ENCODE results near the gene ATP2A2. TPM values are rescaled to one million over a fixed set of nuclear protein-coding genes. Genes with fewer than 3 reads are reported as not detected.

The ATP2A2 gene
- total and polyA plus RNA-seq, 2 experiments from 2014 or later: 47.2 to 225 TPM

DNA sequence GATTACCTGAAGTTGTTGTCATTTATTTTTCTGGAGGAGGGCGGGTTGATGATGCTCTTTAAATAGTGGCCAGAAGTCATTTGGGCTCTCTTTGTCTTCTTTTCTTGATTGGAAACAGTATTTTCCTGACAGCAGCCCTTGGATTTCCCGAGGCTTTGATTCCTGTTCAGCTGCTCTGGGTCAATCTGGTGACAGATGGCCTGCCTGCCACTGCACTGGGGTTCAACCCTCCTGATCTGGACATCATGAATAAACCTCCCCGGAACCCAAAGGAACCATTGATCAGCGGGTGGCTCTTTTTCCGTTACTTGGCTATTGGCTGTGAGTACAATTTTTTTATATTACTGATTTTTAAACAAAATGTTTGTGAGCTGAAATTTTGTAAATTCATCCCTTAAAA is 62.1 kb downstream of the ATP2A2 start (continued):
- TF ChIP-seq, protein P1, sequence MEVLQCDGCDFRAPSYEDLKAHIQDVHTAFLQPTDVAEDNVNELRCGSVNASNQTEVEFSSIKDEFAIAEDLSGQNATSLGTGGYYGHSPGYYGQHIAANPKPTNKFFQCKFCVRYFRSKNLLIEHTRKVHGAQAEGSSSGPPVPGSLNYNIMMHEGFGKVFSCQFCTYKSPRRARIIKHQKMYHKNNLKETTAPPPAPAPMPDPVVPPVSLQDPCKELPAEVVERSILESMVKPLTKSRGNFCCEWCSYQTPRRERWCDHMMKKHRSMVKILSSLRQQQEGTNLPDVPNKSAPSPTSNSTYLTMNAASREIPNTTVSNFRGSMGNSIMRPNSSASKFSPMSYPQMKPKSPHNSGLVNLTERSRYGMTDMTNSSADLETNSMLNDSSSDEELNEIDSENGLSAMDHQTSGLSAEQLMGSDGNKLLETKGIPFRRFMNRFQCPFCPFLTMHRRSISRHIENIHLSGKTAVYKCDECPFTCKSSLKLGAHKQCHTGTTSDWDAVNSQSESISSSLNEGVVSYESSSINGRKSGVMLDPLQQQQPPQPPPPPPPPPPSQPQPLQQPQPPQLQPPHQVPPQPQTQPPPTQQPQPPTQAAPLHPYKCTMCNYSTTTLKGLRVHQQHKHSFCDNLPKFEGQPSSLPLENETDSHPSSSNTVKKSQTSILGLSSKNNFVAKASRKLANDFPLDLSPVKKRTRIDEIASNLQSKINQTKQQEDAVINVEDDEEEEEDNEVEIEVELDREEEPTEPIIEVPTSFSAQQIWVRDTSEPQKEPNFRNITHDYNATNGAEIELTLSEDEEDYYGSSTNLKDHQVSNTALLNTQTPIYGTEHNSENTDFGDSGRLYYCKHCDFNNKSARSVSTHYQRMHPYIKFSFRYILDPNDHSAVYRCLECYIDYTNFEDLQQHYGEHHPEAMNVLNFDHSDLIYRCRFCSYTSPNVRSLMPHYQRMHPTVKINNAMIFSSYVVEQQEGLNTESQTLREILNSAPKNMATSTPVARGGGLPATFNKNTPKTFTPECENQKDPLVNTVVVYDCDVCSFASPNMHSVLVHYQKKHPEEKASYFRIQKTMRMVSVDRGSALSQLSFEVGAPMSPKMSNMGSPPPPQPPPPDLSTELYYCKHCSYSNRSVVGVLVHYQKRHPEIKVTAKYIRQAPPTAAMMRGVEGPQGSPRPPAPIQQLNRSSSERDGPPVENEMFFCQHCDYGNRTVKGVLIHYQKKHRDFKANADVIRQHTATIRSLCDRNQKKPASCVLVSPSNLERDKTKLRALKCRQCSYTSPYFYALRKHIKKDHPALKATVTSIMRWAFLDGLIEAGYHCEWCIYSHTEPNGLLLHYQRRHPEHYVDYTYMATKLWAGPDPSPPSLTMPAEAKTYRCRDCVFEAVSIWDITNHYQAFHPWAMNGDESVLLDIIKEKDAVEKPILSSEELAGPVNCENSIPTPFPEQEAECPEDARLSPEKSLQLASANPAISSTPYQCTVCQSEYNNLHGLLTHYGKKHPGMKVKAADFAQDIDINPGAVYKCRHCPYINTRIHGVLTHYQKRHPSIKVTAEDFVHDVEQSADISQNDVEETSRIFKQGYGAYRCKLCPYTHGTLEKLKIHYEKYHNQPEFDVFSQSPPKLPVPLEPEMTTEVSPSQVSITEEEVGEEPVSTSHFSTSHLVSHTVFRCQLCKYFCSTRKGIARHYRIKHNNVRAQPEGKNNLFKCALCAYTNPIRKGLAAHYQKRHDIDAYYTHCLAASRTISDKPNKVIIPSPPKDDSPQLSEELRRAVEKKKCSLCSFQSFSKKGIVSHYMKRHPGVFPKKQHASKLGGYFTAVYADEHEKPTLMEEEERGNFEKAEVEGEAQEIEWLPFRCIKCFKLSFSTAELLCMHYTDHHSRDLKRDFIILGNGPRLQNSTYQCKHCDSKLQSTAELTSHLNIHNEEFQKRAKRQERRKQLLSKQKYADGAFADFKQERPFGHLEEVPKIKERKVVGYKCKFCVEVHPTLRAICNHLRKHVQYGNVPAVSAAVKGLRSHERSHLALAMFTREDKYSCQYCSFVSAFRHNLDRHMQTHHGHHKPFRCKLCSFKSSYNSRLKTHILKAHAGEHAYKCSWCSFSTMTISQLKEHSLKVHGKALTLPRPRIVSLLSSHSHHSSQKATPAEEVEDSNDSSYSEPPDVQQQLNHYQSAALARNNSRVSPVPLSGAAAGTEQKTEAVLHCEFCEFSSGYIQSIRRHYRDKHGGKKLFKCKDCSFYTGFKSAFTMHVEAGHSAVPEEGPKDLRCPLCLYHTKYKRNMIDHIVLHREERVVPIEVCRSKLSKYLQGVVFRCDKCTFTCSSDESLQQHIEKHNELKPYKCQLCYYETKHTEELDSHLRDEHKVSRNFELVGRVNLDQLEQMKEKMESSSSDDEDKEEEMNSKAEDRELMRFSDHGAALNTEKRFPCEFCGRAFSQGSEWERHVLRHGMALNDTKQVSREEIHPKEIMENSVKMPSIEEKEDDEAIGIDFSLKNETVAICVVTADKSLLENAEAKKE (CRISPR knock-in tag; IDR thresholded peaks at IDR 0.05): no peak
- TF ChIP-seq ZNF331 (CRISPR knock-in tag; IDR thresholded peaks at IDR 0.05; ENCODE audit: low read depth) (no peak), STAT1 (IDR thresholded peaks at IDR 0.05; ENCODE audit: unreplicated experiment) (no peak)

DNA sequence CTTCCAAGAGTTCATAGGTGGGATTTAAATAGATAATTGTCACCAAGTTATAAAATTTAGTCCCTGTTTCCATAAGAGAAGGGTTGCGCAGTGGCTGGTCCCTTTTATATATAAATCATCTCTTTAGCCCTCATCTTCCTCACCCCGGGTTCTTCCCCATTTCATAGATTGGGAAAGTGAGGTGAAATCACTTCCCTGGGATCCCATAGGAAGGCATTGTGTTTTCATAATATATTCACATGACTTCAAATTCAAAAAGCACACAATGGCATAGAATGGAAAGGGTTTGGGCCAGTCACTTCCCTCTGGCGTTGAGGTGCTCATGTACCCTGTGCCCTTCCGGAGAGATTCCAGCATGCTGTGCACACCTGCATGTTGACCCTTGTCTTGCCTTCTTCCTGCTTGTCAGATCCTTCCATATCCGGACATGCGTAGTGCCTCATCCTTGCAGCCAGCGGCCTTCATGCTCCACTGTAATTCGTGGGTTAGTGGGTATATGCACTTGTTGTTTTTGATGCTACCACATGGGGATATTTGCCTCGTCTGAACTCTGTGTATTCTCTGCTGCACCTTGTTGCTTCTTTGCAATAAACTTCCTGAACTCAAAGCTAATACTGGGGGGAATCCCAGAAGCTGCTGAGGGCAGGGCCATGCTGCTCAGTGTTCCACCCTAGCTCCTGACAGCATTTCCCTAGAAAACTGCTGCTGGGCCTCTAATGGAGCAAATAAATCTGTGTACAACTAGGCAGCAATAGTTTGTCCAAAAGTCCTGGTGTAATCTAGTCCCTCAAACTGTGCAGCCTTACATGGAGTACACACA is 62.9 kb downstream of the ATP2A2 start:
- Mint-ChIP-seq H3K27ac (no peak overlapping the region), H3K4me3 (no peak overlapping the region), H3K36me3 (ENCODE audit: low read depth) (peaks cover 97% of the 10 kb centered on the region), H3K27me3 (ENCODE audit: insufficient read depth, low read depth, poor library complexity) (peaks cover 2% of the 10 kb centered on the region), H3K9me3 (no peaks in the 10 kb centered on the region), H3K4me1 (peaks cover 1% of the 10 kb centered on the region; the same call in 1 of the 3 replicates)
- H3K9me2 ChIP-seq (ENCODE audit: insufficient read depth): no peaks in the 10 kb centered on the region
- H3K79me2 ChIP-seq (replicated peaks; ENCODE audit: insufficient read depth): no peaks in the 10 kb centered on the region
- H3K27me3 ChIP-seq (ENCODE audit: insufficient read depth): no peaks in the 10 kb centered on the region
- H3K36me3 ChIP-seq (ENCODE audit: insufficient read depth): peaks cover 88% of the 10 kb centered on the region
- no peak overlapping the region for H3K27ac ChIP-seq (ENCODE audit: low read depth)
- DNase-seq (ENCODE audit: low spot score) (no peak), ATAC-seq (no peak)
- H3K4me3 ChIP-seq: no peak overlapping the region
- H2AFZ ChIP-seq: no peak overlapping the region
- H3F3A ChIP-seq (replicated peaks; ENCODE audit: low read depth): peaks cover 14% of the 10 kb centered on the region; the same call in 1 of the 2 replicates
- peaks cover 35% of the 10 kb centered on the region for H4K20me1 ChIP-seq (replicated peaks; ENCODE audit: insufficient read depth)
- no peak overlapping the region for H3K4me2 ChIP-seq
- no peaks in the 10 kb centered on the region for H3K4me1 ChIP-seq (ENCODE audit: insufficient read depth)
- TF ChIP-seq, protein P2, sequence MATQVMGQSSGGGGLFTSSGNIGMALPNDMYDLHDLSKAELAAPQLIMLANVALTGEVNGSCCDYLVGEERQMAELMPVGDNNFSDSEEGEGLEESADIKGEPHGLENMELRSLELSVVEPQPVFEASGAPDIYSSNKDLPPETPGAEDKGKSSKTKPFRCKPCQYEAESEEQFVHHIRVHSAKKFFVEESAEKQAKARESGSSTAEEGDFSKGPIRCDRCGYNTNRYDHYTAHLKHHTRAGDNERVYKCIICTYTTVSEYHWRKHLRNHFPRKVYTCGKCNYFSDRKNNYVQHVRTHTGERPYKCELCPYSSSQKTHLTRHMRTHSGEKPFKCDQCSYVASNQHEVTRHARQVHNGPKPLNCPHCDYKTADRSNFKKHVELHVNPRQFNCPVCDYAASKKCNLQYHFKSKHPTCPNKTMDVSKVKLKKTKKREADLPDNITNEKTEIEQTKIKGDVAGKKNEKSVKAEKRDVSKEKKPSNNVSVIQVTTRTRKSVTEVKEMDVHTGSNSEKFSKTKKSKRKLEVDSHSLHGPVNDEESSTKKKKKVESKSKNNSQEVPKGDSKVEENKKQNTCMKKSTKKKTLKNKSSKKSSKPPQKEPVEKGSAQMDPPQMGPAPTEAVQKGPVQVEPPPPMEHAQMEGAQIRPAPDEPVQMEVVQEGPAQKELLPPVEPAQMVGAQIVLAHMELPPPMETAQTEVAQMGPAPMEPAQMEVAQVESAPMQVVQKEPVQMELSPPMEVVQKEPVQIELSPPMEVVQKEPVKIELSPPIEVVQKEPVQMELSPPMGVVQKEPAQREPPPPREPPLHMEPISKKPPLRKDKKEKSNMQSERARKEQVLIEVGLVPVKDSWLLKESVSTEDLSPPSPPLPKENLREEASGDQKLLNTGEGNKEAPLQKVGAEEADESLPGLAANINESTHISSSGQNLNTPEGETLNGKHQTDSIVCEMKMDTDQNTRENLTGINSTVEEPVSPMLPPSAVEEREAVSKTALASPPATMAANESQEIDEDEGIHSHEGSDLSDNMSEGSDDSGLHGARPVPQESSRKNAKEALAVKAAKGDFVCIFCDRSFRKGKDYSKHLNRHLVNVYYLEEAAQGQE (IDR thresholded peaks at IDR 0.05; ENCODE audit: unreplicated experiment): no peak
- TF ChIP-seq, protein P1 (CRISPR knock-in tag; IDR thresholded peaks at IDR 0.05): no peak
